Fibroblast of upper back skin (primary cell): ENCODE results near the gene PRTG.
"Not testable (repeated sequence)": the region's sequence is repeated elsewhere in the genome, so short reads cannot be mapped to it uniquely, and the experiment has no call there.

Experiments
- DNase-seq: peaks from one replicate; pipeline ENCODE4 v3.0.0-alpha.2; 2013

The PRTG gene

GRCh38 chr15:55630858-55631257 is 112.1 kb downstream of the PRTG start:
- no peak for DNase-seq

- DNase-seq: peak; percentile 34
Measured at GRCh38 chr15:55628369-55628730, 114.6 kb downstream of the PRTG start.

- peak; percentile 83 for DNase-seq
Measured at GRCh38 chr15:55627730-55628368, 115.1 kb downstream of the PRTG start.

DNA sequence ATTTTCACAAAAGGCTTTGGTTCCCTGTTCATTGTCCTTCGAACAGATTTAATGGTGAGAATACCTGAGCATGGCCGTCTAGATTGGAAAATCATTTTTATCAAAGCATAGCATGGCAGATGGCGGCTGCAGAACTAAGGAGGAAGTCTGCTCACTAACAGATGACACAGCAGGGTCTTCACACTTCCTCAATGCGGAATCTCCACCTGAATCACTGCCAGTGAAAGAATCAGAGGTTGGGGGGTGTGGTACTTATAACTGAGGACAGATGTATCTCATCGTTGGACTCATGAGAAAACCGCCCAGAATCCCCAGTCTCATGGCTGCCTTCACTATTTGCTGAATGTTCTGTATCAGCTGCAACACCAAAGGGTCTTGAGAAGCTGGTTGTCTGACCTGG is 123.2 kb downstream of the PRTG start:
- DNase-seq: peak; percentile 14

DNA sequence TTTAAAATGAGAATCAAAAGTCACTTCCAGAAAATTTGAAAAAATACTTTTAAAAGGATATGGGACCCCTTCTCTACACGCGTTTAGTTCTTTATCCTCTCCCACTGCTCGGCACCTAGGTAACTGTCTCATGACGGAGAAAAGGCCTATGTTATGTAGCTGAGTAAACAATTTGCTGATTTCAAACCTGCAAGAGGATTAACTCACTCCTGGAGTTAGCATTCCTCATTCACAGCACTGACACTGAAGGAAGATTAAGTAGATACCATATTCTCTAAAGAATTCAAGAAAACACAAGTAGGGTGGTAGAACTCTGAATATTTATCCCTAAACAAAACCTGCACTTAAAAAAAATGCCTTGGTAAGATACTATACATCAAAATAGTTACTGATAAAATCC is 124.6 kb downstream of the PRTG start:
- no peak for DNase-seq

GRCh38 chr15:55615445-55615844 is 127.5 kb downstream of the PRTG start:
- no peak for DNase-seq

GRCh38 chr15:55613727-55614126 is 129.2 kb downstream of the PRTG start:
- DNase-seq: no peak

- DNase-seq: no peak
Measured at GRCh38 chr15:55606214-55606613, 136.7 kb downstream of the PRTG start.

DNA sequence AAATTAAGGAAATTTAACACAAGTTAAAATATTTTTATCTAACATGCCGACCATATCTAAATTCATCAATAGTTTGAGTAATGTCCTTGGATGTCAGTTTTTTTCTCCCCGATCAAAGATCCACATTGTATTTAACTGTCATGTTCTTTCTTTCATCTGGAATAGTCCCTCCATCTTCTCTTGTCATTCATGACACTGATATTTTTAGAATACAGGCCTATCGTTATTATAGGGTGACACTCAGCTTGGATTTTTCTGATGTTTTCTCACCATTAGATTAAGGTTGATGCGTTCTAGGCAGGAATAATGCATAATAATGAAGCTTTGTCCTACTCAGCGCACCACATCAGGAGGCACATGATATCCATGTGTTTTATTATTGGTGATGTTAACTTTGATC is 141.6 kb downstream of the PRTG start:
- DNase-seq: no peak

GRCh38 chr15:55599439-55599838 is 143.5 kb downstream of the PRTG start:
- DNase-seq: no peak

DNA sequence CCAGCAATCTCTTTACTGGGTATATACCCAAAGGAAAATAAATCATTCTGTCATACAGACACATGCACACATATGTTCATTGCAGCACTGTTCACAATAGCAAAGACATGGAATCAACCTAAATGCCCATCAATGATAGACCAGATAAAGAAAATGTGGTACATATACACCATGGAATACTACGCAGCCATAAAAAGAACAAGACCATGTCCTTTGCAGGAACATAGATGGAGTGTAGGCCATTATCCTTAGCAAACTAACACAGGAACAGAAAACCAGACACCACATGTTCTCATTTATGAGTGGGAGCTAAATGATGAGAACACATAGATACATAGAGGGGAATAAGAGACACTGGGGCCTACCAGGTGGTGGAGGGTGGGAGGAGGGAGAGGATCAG is 149.9 kb downstream of the PRTG start:
- not testable (repeated sequence) for DNase-seq

DNA sequence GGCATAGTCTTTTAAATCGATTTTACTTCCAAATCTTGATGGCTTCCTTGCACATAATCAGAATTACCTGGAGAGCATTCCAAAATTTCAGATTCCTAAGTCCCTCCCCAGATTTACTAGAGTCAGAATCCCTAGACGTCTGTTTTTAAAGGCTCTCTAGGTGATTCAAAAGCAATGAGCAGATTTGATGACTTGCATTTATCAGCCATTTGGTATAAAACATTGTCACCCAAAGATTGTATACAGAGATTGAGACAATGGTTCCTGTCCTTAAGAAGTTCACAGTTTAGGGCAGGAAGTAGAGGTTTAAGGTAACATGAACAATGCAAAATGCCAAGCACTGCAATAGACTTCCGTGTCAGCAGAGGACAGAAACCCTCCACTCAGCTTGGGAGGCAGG is 152.2 kb downstream of the PRTG start:
- no peak for DNase-seq

DNA sequence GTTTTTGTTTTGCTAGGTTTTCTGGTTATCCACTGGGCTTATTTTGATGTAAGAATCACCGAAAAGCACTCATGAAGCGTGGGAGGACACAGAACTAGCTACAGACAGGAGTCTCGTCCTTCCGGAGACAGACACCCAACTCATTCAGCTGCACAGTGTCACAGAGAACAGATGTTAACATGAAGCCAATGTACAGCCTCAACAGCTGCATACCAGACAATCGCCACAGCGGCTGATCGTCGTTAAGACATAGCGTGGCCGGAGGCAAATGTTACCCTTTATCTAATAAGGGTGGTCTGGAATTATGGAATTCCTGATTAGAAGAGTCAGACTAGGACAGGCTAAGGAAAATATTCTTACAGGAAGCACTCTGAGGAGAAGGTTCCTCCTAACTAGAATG is 153.7 kb downstream of the PRTG start:
- peak; percentile 10 for DNase-seq

- no peak for DNase-seq
Measured at GRCh38 chr15:55588815-55589115, 154.2 kb downstream of the PRTG start.

DNA sequence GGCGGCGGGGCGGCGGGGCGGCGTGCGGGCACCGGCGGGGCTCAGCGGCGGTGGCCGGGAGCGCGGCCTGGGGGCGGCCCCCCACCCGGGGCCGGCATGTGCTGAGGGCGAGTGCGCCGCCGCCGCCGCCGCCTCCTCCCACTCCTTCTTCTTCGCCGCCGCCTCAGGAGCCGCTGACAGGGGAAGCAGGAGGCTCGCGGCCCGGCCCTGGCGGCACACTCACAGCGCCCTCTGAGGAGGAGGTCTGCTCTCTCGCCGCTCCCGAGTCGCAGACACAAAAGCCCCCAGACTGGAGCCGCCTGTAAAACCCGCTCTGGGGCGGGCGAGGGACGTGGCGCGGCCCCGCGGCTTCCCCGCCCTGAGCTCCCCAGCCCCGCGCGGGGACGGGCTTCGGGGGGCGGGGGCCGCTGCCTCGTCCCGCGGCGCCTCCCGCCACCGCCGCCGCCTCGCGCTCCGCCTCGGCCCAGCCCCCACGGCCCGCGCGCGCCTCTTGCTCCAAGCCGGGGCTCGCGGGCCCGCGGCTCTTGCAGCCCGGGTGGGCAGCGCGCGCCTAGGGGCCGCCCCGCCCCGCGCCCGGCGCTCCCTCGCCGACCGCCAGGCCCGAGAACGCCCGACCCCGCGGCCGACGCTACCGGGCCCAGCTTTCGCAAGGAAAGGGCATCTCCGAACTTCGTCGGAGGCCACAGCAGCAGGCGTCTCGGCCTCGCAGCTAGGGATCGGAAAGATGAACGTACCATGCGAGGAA is 154.7 kb downstream of the PRTG start, which contains the start of gene PYGO1:
Gene PYGO1, minus strand, starts transcription at position 276 of the 745 bp plus-strand sequence. CDS start 462 bp downstream, outside the sequence.
- peak; percentile 67 for DNase-seq

DNA sequence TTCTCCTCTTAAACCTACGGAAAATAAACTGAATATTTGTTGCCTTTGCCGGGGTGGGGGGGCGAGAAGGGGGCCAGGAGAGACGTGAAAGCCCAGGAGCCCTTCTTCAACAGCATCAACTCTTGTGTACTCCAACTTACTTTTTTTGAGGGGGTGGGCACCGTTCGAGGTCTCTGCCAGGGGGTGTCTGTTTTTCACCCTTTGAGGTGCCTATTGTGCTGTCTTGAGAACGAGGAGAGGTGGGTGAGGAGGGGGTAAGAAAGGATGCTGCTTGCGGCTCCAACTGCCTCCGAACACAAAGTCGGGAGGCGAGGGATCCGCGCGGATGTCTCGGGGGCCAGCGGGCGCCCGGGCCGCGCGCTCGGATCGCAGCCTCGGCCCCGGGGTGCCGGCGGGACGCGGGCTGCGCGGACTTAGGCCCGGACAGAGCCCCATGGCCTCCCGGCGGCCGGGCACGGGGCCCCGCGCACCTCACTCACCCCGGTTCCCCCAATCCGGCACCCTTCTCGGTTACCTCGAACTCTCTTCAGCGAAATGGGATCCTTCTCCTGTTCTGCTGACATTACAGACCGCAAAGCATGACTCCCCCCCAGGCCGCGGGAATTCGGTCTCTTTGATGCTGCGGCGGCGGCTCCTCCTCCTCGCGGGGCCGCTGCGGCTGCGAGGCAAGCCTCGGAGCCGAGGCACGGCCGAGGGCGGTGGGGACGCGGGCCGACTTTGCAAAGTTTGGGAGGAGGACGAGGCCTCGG is 155.5 kb downstream of the PRTG start:
- DNase-seq: peak; percentile 57

DNA sequence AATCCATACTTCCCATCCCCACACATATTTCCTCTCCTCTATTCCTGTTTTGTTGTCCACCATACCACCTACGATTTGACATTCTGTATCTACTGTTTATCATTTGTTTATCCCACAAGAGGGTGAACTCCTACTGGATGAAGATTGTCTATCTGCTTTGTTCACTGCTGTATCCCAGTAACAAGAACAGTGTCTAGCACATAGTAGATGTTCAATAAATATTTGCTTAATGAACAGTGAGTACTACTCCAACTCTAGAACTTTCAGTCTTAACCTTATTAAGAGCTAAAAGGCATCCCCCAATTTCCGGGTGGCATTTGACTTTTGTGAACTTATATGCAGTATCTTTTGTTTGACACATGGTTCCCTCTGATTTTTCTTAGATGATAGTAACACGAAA is 156.1 kb downstream of the PRTG start:
- no peak for DNase-seq

GRCh38 chr15:55576943-55577342 is 166.0 kb downstream of the PRTG start:
- DNase-seq: no peak

- DNase-seq: no peak
Measured at GRCh38 chr15:55574096-55574495, 168.9 kb downstream of the PRTG start.

DNA sequence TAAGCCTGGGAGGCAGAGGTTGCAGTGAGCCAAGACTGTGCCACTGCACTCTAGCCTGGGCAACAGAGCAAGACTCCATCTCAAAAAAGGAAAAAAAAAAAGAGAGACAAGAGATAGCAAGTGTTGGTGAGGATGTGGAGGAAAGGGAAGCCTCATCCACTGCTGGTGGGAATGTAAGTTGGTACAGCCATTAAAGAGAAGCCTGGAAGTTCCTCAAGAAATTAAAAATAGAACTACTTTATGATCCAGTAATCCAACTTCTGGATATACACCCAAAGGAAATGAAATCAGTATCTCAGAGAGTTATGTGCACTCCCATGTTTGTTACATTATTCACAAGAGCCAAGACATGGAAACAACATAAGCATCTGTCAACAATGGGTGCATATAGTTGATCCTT is 169.7 kb downstream of the PRTG start:
- DNase-seq: no peak

GRCh38 chr15:55564347-55565145 is 178.4 kb downstream of the PRTG start:
- DNase-seq: no peak

DNA sequence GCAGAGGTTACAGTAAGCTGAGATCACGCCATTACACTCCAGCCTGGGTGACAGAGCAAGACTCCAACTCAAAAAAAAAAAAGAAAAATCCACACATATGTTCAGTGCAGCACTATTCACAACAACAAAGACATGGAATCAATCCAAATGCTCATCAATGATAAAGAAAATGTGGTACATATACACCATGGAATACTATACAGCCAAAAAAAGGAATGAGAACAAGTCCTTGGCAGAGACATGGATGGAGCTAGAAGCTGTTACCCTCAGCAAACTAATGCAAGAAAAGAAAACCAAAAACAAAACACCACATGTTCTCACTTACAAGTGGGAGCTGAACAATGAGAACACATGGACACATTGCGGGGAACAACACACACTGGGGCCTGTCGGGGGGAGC is 180.4 kb downstream of the PRTG start:
- DNase-seq: no peak
